IMR-90 (cell line): Measurements from ENCODE around the gene CCDC92. TPM values are rescaled to one million over a fixed set of nuclear protein-coding genes. Genes with fewer than 3 reads are reported as not detected.

Experiments used
- ATAC-seq: fragments of 200-7000 bp; cut with Tn5 transposase; 2 replicates; pipeline ENCODE4 v1.9.1; 2020; ENCODE audit warnings: low read depth, mild to moderate bottlenecking, moderate library complexity
- BruUV-seq: library from RNA; stranded (reverse); fragments of 400-500 nt; replicated peaks from 2 replicates; lab custom pipeline; 2021; lab: Mats Ljungman, UMichigan
- CTCF ChIA-PET: fragments of 300-600 bp; formaldehyde crosslinking; extraction: SDS; loops from one replicate; lab custom pipeline; 2021; ENCODE audit warnings: antibody characterized with exemption; lab: Yijun Ruan, JAX
- POLR2A ChIA-PET: fragments of 300-600 bp; sonication (Branson Sonifier 250); formaldehyde crosslinking; loops from one replicate; lab custom pipeline; 2022; ENCODE audit warnings: antibody characterized with exemption; ENCODE audit not compliant: unreplicated experiment; lab: Charles Lee
- DNase-seq: peaks from one replicate; pipeline ENCODE4 v3.0.0; 2013
- H2AFZ ChIP-seq: replicated peaks from 2 replicates; pipeline ENCODE3; 2013; ENCODE audit warnings: low read length, mild to moderate bottlenecking; ENCODE audit not compliant: poor library complexity
- H2AK5ac ChIP-seq: 2 replicates; pipeline ENCODE4 v1.6.1; 2013; ENCODE audit warnings: low read depth, low read length, inconsistent platforms
- H2AK9ac ChIP-seq: replicated peaks from 2 replicates; pipeline ENCODE3; 2013; ENCODE audit warnings: mild to moderate bottlenecking, low read depth, low read length, moderate library complexity; ENCODE audit not compliant: poor library complexity
- H2BK120ac ChIP-seq: 2 replicates; pipeline ENCODE4 v1.6.1; 2013; ENCODE audit warnings: low read depth, low read length, inconsistent platforms
- H2BK15ac ChIP-seq: 3 replicates; pipeline ENCODE4 v1.6.1; 2013; ENCODE audit warnings: low read depth, low read length, inconsistent platforms
- H2BK20ac ChIP-seq: 2 replicates; pipeline ENCODE4 v1.6.1; 2013; ENCODE audit warnings: low read depth, mild to moderate bottlenecking, inconsistent platforms, low read length, moderate library complexity
- H2BK5ac ChIP-seq: 2 replicates; pipeline ENCODE4 v1.6.1; 2013; ENCODE audit warnings: mild to moderate bottlenecking, low read depth, low read length, inconsistent platforms; ENCODE audit not compliant: poor library complexity, severe bottlenecking
- H3K14ac ChIP-seq: replicated peaks from 2 replicates; pipeline ENCODE4 v1.6.1; 2013; ENCODE audit warnings: low read depth, low read length, inconsistent platforms
- H3K18ac ChIP-seq: 2 replicates; pipeline ENCODE4 v1.6.1; 2013; ENCODE audit warnings: low read depth, low read length, control low read depth
- H3K23ac ChIP-seq: 2 replicates; pipeline ENCODE4 v1.6.1; 2013; ENCODE audit warnings: low read depth, low read length, inconsistent platforms
- H3K27ac ChIP-seq: 2 replicates; pipeline ENCODE4 v1.5.1; 2013; ENCODE audit warnings: mild to moderate bottlenecking, control low read depth, low read length; ENCODE audit not compliant: insufficient read depth
- H3K27me3 ChIP-seq: 2 replicates; pipeline ENCODE4 v1.6.1; 2013; ENCODE audit warnings: low read length; ENCODE audit not compliant: control insufficient read depth, insufficient read depth
- H3K36me3 ChIP-seq: 2 replicates; pipeline ENCODE4 v1.6.1; 2013; ENCODE audit warnings: low read length, mixed read lengths; ENCODE audit not compliant: control insufficient read depth, insufficient read depth
- H3K4ac ChIP-seq: 2 replicates; pipeline ENCODE4 v1.6.1; 2013; ENCODE audit warnings: low read depth, low read length, inconsistent platforms
- H3K4me1 ChIP-seq: 2 replicates; pipeline ENCODE4 v1.6.1; 2013; ENCODE audit warnings: low read length, mixed read lengths; ENCODE audit not compliant: control insufficient read depth, insufficient read depth
- H3K4me2 ChIP-seq: 2 replicates; pipeline ENCODE4 v1.6.1; 2013; ENCODE audit warnings: low read depth, mild to moderate bottlenecking, control low read depth, low read length, moderate library complexity
- H3K4me3 ChIP-seq: 2 replicates; pipeline ENCODE4 v1.5.1; 2013; ENCODE audit warnings: low read depth, mild to moderate bottlenecking, control low read depth, low read length, moderate library complexity; ENCODE audit not compliant: insufficient read depth
- H3K56ac ChIP-seq: 2 replicates; pipeline ENCODE4 v1.6.1; 2013; ENCODE audit warnings: low read length, inconsistent platforms; ENCODE audit not compliant: insufficient read depth; ENCODE audit errors: extremely low read depth
- H3K79me1 ChIP-seq, 2 experiments: 2 replicates each; pipeline ENCODE4 v1.6.1; 2013; ENCODE audit warnings: low read length in 2 of 2, inconsistent platforms in 1 of 2, low read depth in 1 of 2
- H3K9ac ChIP-seq: 2 replicates; pipeline ENCODE4 v1.6.1; 2013; ENCODE audit warnings: low read depth, low read length, control low read depth
- H3K9me1 ChIP-seq: 2 replicates; pipeline ENCODE4 v1.6.1; 2013; ENCODE audit warnings: low read length, inconsistent platforms; ENCODE audit not compliant: insufficient read depth
- H3K9me3 ChIP-seq: 2 replicates; pipeline ENCODE4 v1.6.1; 2013; ENCODE audit warnings: low read length; ENCODE audit not compliant: control insufficient read depth, insufficient read depth
- H4K20me1 ChIP-seq: 2 replicates; pipeline ENCODE4 v1.6.1; 2013; ENCODE audit warnings: low read length, inconsistent platforms; ENCODE audit not compliant: insufficient read depth
- H4K5ac ChIP-seq: 2 replicates; pipeline ENCODE4 v1.6.1; 2013; ENCODE audit warnings: mild to moderate bottlenecking, low read depth, low read length, control low read depth
- H4K8ac ChIP-seq, 2 experiments: 2 replicates each; pipeline ENCODE4 v1.6.1; 2013; ENCODE audit warnings: low read depth in 2 of 2, low read length in 2 of 2, control low read depth in 1 of 2, inconsistent platforms in 1 of 2
- H4K91ac ChIP-seq: 2 replicates; pipeline ENCODE4 v1.6.1; 2013; ENCODE audit warnings: low read depth, low read length, inconsistent platforms; ENCODE audit not compliant: insufficient read depth
- BHLHE40 ChIP-seq: fragments of 150-350 bp; IDR thresholded peaks from 2 replicates; pipeline ENCODE4 v1.6.1; 2016; ENCODE audit warnings: mild to moderate bottlenecking, low read depth, low read length
- CEBPB ChIP-seq: IDR thresholded peaks from 2 replicates; pipeline ENCODE4 v1.6.1; 2012; ENCODE audit warnings: low read depth, low read length, improper control_type of control experiment
- CHD1 ChIP-seq: IDR thresholded peaks from 2 replicates; pipeline ENCODE4 v1.6.1; 2012; ENCODE audit warnings: low read depth, low read length, improper control_type of control experiment
- FOS ChIP-seq: fragments of 150-350 bp; IDR thresholded peaks from 2 replicates; pipeline ENCODE4 v1.6.1; 2016; ENCODE audit warnings: low read depth, low read length
- MAFK ChIP-seq: IDR thresholded peaks from 2 replicates; pipeline ENCODE4 v1.6.1; 2012; ENCODE audit warnings: low read depth, low read length, improper control_type of control experiment
- MAZ ChIP-seq: IDR thresholded peaks from 2 replicates; pipeline ENCODE4 v1.6.1; 2012; ENCODE audit warnings: low read depth, mild to moderate bottlenecking, low read length, improper control_type of control experiment, moderate library complexity, borderline replicate concordance
- MXI1 ChIP-seq: IDR thresholded peaks from 2 replicates; pipeline ENCODE4 v1.6.1; 2012; ENCODE audit warnings: low read depth, mild to moderate bottlenecking, low read length, moderate library complexity, borderline replicate concordance
- POLR2A ChIP-seq: IDR thresholded peaks from 2 replicates; pipeline ENCODE4 v1.6.1; 2012; ENCODE audit warnings: mild to moderate bottlenecking, low read depth, low read length
- RAD21 ChIP-seq: IDR thresholded peaks from 2 replicates; pipeline ENCODE4 v1.6.1; 2012; ENCODE audit warnings: low read length, improper control_type of control experiment
- RCOR1 ChIP-seq: IDR thresholded peaks from 2 replicates; pipeline ENCODE4 v1.6.1; 2012; ENCODE audit warnings: mild to moderate bottlenecking, low read length, improper control_type of control experiment; ENCODE audit not compliant: insufficient replicate concordance
- RFX5 ChIP-seq: IDR thresholded peaks from 2 replicates; pipeline ENCODE4 v1.8.0; 2012; ENCODE audit warnings: low read depth, mild to moderate bottlenecking, low read length, moderate library complexity
- SMC3 ChIP-seq: fragments of 150-350 bp; IDR thresholded peaks from 2 replicates; pipeline ENCODE4 v1.6.1; 2016; ENCODE audit warnings: low read depth, mild to moderate bottlenecking, antibody characterized with exemption, low read length, moderate library complexity
- WGBS, 2 experiments: methylation state at CpG; one replicate each; pipeline versions ENCODE4 v1.1.5 to v1.1.7; 2013; ENCODE audit warnings: missing lambda C conversion rate in 2 of 2; ENCODE audit not compliant: insufficient read length in 1 of 2; ENCODE audit errors: extremely low coverage in 2 of 2; 5-methylcytosine and 5-hydroxymethylcytosine counted together
- dilution Hi-C: fragments of 300-500 bp; cut with HindIII; formaldehyde crosslinking; loops from one replicate; pipeline ENCODE4 v1.14.3; 2018; ENCODE audit warnings: low sequenced_read_pairs; ENCODE audit not compliant: unreplicated experiment
- in situ Hi-C: fragments of 300-500 bp; cut with MboI; formaldehyde crosslinking; loops from 3 replicates; pipeline ENCODE4 v1.14.3; 2019; ENCODE audit warnings: low sequenced_read_pairs, inconsistent platforms, mixed read lengths
- intact Hi-C: fragments of 100-400 bp; cut with micrococcal nuclease; formaldehyde crosslinking; loops from 2 replicates; pipeline ENCODE4 v1.10.0; 2022
- polyA plus RNA-seq, 3 experiments: library from polyadenylated mRNA; depleted of rRNA; stranded (reverse); fragments of >200 nt; gene quantifications; 2 replicates each; pipeline ENCODE4 v1.2.3, GENCODE V29; 2012; ENCODE audit warnings: low replicate concordance in 1 of 3
- total RNA-seq: library from RNA; depleted of rRNA; stranded (reverse); fragments of >200 nt; gene quantifications from 2 replicates; pipeline ENCODE4 v1.2.3, GENCODE V29; 2012
- TF ChIP-seq, protein P1 (sequence below): fragments of 150-350 bp; IDR thresholded peaks from 2 replicates; pipeline ENCODE4 v1.6.1; 2017; ENCODE audit warnings: mild to moderate bottlenecking, antibody characterized with exemption, low read length, low read depth
- TF ChIP-seq, protein P2 (sequence below): fragments of 150-350 bp; IDR thresholded peaks from 2 replicates; pipeline ENCODE4 v1.6.1; 2016; ENCODE audit warnings: low read depth, mild to moderate bottlenecking, low read length, moderate library complexity, borderline replicate concordance
- TF ChIP-seq, protein P3 (sequence below): conservative IDR thresholded peaks from 2 replicates; pipeline ENCODE4 v1.5.1; 2012; ENCODE audit warnings: mild to moderate bottlenecking, low read depth, low read length, improper control_type of control experiment

CCDC92 gene
- total and polyA plus RNA-seq, 2 of the 4 experiments (the other 2 are of a cell fraction): 5.7 to 55.5 TPM

DNA sequence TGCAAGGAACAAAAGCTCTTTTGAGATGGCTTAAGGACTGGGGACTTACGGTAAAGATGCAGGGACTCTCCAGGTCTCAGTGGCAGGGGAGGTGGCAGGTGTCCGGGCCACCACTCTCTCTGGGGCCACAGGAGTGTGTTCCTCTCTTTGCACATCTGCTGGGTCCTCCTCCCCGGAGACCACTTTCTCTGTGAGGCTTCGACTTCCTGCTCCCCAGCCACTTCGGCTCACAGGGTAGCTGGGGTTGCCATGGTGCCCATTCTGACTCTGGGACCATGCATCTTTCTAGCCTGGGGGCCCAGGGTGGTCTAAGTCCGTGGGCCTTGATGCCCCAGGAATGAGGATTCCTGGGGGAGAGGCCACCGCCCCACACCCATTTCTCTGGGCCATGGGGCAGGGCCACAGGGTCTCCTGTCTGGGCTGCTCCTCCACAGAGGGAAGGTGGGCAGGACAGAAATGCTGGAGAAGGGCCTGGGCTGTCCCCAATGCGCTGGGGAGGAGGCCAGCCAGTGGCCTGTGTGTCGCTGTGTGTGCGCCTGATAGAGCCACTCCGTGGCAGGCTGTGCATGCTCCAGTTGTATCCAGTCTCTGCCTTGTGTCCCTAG is 38.5 kb downstream of the CCDC92 start:
- no peak overlapping the region for H2AK5ac ChIP-seq
- no peak overlapping the region for H3K56ac ChIP-seq
- H3K18ac ChIP-seq: no peak overlapping the region
- no peak overlapping the region for H4K5ac ChIP-seq
- no peak for ATAC-seq
- peaks cover 6% of the 10 kb centered on the region; the same call in 1 of the 2 replicates for H3K9me1 ChIP-seq
- intact Hi-C loops: no loop called here
- H2BK15ac ChIP-seq: no peak overlapping the region
- no peak overlapping the region for H2AFZ ChIP-seq
- no peak overlapping the region for H4K8ac ChIP-seq
- no peak overlapping the region for H2AK9ac ChIP-seq
- ChIA-PET CTCF (no interaction called here), POLR2A (no interaction called here)
- no peak overlapping the region for H3K4me2 ChIP-seq
- no peak overlapping the region for H2BK20ac ChIP-seq
- DNase-seq: no peak
- dilution Hi-C loops: no loop called here
- BruUV-seq: no TSS peak
- H2BK5ac ChIP-seq: no peak overlapping the region
- no peak overlapping the region for H4K91ac ChIP-seq
- no peaks in the 10 kb centered on the region for H4K20me1 ChIP-seq
- H3K4me3 ChIP-seq: no peak overlapping the region
- in situ Hi-C loops: no loop called here
- H3K9me3 ChIP-seq: no peaks in the 10 kb centered on the region; the same call in 1 of the 2 replicates
- H2BK120ac ChIP-seq: no peak overlapping the region
- peaks cover 0 to 3% of the 10 kb centered on the region in 2 experiments; a peak in 1 of 4 replicates for H3K79me1 ChIP-seq
- no peak overlapping the region for H3K14ac ChIP-seq
- no peak overlapping the region for H3K4ac ChIP-seq
- peaks cover 20% of the 10 kb centered on the region; the same call in 1 of the 2 replicates for H3K36me3 ChIP-seq
- H3K23ac ChIP-seq: no peak overlapping the region
- peaks cover 6% of the 10 kb centered on the region for H3K4me1 ChIP-seq
- no peak overlapping the region for H3K9ac ChIP-seq
- TF ChIP-seq MXI1 (no peak), SMC3 (no peak), RCOR1 (no peak), RAD21 (no peak), RFX5 (no peak), BHLHE40 (no peak), CEBPB (no peak), CHD1 (no peak), FOS (no peak), POLR2A (no peak), MAFK (no peak), MAZ (no peak)
- TF ChIP-seq, protein P1, sequence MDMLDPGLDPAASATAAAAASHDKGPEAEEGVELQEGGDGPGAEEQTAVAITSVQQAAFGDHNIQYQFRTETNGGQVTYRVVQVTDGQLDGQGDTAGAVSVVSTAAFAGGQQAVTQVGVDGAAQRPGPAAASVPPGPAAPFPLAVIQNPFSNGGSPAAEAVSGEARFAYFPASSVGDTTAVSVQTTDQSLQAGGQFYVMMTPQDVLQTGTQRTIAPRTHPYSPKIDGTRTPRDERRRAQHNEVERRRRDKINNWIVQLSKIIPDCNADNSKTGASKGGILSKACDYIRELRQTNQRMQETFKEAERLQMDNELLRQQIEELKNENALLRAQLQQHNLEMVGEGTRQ: no peak
- TF ChIP-seq, protein P2, sequence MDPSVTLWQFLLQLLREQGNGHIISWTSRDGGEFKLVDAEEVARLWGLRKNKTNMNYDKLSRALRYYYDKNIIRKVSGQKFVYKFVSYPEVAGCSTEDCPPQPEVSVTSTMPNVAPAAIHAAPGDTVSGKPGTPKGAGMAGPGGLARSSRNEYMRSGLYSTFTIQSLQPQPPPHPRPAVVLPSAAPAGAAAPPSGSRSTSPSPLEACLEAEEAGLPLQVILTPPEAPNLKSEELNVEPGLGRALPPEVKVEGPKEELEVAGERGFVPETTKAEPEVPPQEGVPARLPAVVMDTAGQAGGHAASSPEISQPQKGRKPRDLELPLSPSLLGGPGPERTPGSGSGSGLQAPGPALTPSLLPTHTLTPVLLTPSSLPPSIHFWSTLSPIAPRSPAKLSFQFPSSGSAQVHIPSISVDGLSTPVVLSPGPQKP: no peak
- TF ChIP-seq, protein P3, sequence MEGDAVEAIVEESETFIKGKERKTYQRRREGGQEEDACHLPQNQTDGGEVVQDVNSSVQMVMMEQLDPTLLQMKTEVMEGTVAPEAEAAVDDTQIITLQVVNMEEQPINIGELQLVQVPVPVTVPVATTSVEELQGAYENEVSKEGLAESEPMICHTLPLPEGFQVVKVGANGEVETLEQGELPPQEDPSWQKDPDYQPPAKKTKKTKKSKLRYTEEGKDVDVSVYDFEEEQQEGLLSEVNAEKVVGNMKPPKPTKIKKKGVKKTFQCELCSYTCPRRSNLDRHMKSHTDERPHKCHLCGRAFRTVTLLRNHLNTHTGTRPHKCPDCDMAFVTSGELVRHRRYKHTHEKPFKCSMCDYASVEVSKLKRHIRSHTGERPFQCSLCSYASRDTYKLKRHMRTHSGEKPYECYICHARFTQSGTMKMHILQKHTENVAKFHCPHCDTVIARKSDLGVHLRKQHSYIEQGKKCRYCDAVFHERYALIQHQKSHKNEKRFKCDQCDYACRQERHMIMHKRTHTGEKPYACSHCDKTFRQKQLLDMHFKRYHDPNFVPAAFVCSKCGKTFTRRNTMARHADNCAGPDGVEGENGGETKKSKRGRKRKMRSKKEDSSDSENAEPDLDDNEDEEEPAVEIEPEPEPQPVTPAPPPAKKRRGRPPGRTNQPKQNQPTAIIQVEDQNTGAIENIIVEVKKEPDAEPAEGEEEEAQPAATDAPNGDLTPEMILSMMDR: no peak
- no peaks in the 10 kb centered on the region for H3K27me3 ChIP-seq
- WGBS, 2 experiments: 91% methylated on average over 6 of the region's 11 CpGs; no CpG with 5 or more reads in 1 of the 2 experiments
- no peak overlapping the region for H3K27ac ChIP-seq
